Activated CD4-positive, alpha-beta memory T cell treated with anti-CD3 and anti-CD28 coated beads for 36 hours (primary cell): Measurements from ENCODE around the gene CAPN14. TPM values are rescaled to one million over a fixed set of nuclear protein-coding genes. Genes with fewer than 3 reads are reported as not detected.
A peak's percentile ranks its signal among the peaks of the same experiment; 100 is the strongest.

ENCODE experiments used
- CTCF ChIA-PET: fragments of 350-600 bp; sonication (Branson Sonifier 250); formaldehyde crosslinking; loops from one replicate; lab custom pipeline; 2021; ENCODE audit warnings: antibody characterized with exemption, inconsistent platforms; lab: Charles Lee
- POLR2A ChIA-PET: fragments of 350-600 bp; sonication (Branson Sonifier 250); formaldehyde crosslinking; loops from one replicate; lab custom pipeline; 2021; ENCODE audit warnings: antibody characterized with exemption; lab: Charles Lee
- DNase-seq: peaks from one replicate; pipeline ENCODE4 v3.0.0-alpha.2; 2020
- H3K27ac Mint-ChIP-seq: one replicate; pipeline ENCODE4 v1.8.0; 2021; ENCODE audit warnings: mixed read lengths
- H3K27me3 Mint-ChIP-seq: one replicate; pipeline ENCODE4 v1.8.0; 2021; ENCODE audit warnings: mixed read lengths
- H3K36me3 Mint-ChIP-seq: one replicate; pipeline ENCODE4 v1.8.0; 2021; ENCODE audit warnings: mixed read lengths
- H3K4me1 Mint-ChIP-seq: one replicate; pipeline ENCODE4 v1.8.0; 2021; ENCODE audit warnings: low read depth, mixed read lengths
- H3K4me3 Mint-ChIP-seq: one replicate; pipeline ENCODE4 v1.8.0; 2021; ENCODE audit warnings: mild to moderate bottlenecking, mixed read lengths
- H3K9me3 Mint-ChIP-seq: one replicate; pipeline ENCODE4 v1.8.0; 2021; ENCODE audit warnings: mixed read lengths
- intact Hi-C: fragments of 100-400 bp; cut with micrococcal nuclease; formaldehyde crosslinking; loops from one replicate; pipeline ENCODE4 v1.15.1; 2023
- total RNA-seq, 2 experiments: library from RNA; stranded (reverse); gene quantifications; one replicate each; pipeline ENCODE4 v1.2.3, GENCODE V29; 2021

Gene CAPN14
- total RNA-seq, 2 experiments from 2014 or later, result 0.19 to 0.39 TPM

DNA sequence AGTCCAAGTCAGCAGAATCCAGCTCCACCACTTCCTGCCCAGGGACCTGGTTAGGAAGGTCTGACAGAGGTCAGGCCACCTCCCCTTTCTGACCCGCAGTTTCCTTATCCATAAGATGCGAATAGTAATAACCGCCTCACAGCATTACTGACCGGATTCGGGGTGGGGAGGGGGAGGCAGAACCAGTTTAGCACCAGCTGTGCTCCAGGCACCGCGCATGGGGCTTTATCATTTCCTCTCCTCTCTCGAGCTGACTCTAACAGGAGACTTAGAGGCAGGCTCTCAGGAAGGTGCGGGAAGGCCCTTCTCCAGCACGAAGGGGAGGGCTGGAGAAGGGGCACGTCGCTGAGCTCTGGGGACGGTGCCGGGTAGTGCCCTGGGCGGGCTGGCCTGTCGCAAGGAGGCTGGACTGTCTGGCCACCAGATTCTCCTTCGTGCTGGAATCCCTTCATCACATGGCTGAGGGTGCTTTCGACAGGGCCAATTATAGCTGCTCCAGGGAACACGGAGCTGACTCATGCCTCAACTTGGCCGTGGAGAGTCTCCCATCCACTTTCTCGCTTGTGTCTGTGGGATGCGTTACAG is 22.4 kb upstream of the CAPN14 start:
- no peak for DNase-seq
- Mint-ChIP-seq H3K9me3 (no peaks in the 10 kb centered on the region), H3K4me3 (no peak overlapping the region), H3K27ac (no peak overlapping the region), H3K4me1 (peaks cover 7% of the 10 kb centered on the region), H3K27me3 (no peaks in the 10 kb centered on the region), H3K36me3 (no peaks in the 10 kb centered on the region)
- ChIA-PET CTCF (interaction anchor here (1.1 kb wide), 1 partner anchor 528 kb away, joined by 3 read pairs; no protein-coding TSS in a partner anchor), POLR2A (no interaction called here)
- intact Hi-C loops, result no loop called here

GRCh38 chr2:31238906-31239592 is 21.7 kb upstream of the CAPN14 start:
- Mint-ChIP-seq H3K4me1 (peaks cover 8% of the 10 kb centered on the region), H3K4me3 (no peak overlapping the region), H3K27me3 (no peaks in the 10 kb centered on the region), H3K9me3 (no peaks in the 10 kb centered on the region), H3K36me3 (no peaks in the 10 kb centered on the region), H3K27ac (no peak overlapping the region)
- intact Hi-C loops, result no loop called here
- ChIA-PET CTCF (interaction anchor here (1.1 kb wide), 1 partner anchor 527 kb away, joined by 3 read pairs; no protein-coding TSS in a partner anchor), POLR2A (no interaction called here)
- DNase-seq, result no peak

GRCh38 chr2:31238126-31238905 is 21.0 kb upstream of the CAPN14 start:
- Mint-ChIP-seq H3K36me3 (no peaks in the 10 kb centered on the region), H3K4me1 (peaks cover 12% of the 10 kb centered on the region), H3K9me3 (no peaks in the 10 kb centered on the region), H3K27me3 (no peaks in the 10 kb centered on the region), H3K27ac (no peak overlapping the region), H3K4me3 (no peak overlapping the region)
- intact Hi-C loops, result no loop called here
- DNase-seq, result no peak
- ChIA-PET POLR2A (no interaction called here), CTCF (no interaction called here)

DNA sequence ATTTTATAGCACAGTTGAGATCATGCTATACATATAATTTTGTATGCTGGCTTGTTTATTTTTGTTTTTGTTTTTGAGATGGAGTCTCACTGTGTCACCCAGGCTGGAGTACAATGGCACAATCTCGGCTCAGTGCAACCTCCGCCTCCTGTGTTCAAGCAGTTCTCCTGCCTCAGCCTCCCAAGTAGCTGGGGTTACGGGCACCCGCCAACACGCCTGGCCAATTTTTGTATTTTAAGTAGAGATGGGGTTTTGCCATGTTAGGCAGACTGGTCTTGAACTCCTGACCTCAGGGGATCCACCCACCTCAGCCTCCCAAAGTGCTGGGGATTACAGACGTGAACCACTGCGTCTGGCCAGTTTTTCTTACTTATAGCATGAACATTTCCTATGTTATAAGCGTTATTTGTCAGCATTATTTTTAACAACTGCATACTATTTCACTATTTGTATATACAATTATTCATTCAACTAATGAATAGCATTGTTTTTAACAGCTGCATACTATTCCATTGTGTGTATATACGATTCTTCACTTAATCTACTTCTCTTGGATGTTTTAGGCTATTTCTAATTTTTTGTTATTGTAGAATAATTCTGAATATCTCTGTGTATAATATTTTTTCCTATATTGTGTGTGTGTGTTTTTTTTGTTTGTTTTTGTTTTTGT is 20.2 kb upstream of the CAPN14 start:
- H3K4me3 Mint-ChIP-seq, result no peak overlapping the region
- H3K27ac Mint-ChIP-seq, result no peak overlapping the region
- H3K27me3 Mint-ChIP-seq, result no peaks in the 10 kb centered on the region
- intact Hi-C loops, result no loop called here
- no peak for DNase-seq
- POLR2A ChIA-PET, result no interaction called here
- no peaks in the 10 kb centered on the region for H3K36me3 Mint-ChIP-seq
- peaks cover 16% of the 10 kb centered on the region for H3K4me1 Mint-ChIP-seq
- CTCF ChIA-PET, result no interaction called here
- H3K9me3 Mint-ChIP-seq, result no peaks in the 10 kb centered on the region

DNA sequence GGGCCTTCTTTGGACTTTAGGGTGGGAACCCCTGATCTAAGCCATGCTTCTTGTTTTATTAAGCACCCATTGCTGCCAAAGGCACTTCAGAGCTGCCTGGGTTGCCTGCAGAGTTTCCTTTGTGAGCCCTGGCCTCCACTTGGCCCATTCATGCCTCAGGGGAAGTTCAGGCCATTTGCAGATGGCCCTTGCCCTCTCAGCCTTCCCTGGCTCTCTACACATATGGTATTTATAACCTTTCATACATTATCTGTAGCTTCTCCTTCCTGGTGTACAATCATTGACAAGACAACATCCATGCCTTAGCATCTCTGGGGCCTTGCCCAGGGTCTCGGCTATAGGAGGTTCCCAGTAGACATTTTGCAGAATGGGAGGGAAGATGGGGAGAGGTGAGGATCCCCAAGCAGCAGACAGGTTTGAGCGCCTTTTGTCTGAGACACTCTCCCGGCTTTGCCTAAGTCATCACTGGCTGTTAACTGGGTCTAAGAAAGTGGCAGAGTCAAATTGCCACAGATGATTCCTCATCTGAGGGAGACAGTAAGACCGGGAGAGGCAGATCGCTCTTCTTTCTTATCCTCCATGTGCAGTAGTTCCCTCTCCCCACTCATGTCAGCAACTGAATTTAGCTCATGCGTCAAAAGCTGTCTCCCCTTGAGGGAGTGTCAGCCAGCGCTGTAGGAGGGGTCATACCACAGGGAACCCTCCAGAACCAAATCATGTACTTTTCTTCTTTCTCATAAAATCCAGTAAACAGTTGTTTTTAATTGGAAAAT is 19.3 kb upstream of the CAPN14 start:
- peaks cover 16% of the 10 kb centered on the region for H3K4me1 Mint-ChIP-seq
- no peak for DNase-seq
- H3K4me3 Mint-ChIP-seq, result no peak overlapping the region
- intact Hi-C loops, result no loop called here
- H3K27me3 Mint-ChIP-seq, result no peaks in the 10 kb centered on the region
- H3K9me3 Mint-ChIP-seq, result no peaks in the 10 kb centered on the region
- ChIA-PET POLR2A (no interaction called here), CTCF (no interaction called here)
- H3K36me3 Mint-ChIP-seq, result no peaks in the 10 kb centered on the region
- no peak overlapping the region for H3K27ac Mint-ChIP-seq

DNA sequence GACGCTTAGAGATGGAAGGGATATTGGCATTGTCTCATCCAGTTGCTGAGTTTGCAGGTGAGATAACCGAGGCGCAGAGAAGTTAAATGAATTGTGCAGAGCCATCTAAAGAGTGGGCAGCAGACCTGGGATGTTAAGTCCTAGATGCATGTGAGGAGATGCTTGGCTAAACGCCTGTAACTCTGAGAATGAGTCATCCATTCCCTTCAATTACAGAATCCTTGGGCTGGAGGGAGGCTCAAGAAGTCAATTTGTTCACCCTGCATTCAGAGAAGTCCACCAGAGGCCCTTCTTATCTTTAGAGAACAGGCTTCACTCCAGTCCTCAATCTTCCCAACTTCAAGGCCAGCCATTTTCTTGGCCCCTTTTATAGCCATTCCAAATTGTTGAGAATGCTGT is 18.2 kb upstream of the CAPN14 start:
- Mint-ChIP-seq H3K9me3 (no peaks in the 10 kb centered on the region), H3K4me1 (peaks cover 16% of the 10 kb centered on the region), H3K36me3 (no peaks in the 10 kb centered on the region), H3K27me3 (no peaks in the 10 kb centered on the region), H3K4me3 (no peak overlapping the region), H3K27ac (no peak overlapping the region)
- DNase-seq, result no peak
- intact Hi-C loops, result no loop called here
- POLR2A ChIA-PET, result interaction anchor here (0.6 kb wide), 1 partner anchor 68 kb away, joined by 3 read pairs; no protein-coding TSS in a partner anchor
- CTCF ChIA-PET, result no interaction called here

DNA sequence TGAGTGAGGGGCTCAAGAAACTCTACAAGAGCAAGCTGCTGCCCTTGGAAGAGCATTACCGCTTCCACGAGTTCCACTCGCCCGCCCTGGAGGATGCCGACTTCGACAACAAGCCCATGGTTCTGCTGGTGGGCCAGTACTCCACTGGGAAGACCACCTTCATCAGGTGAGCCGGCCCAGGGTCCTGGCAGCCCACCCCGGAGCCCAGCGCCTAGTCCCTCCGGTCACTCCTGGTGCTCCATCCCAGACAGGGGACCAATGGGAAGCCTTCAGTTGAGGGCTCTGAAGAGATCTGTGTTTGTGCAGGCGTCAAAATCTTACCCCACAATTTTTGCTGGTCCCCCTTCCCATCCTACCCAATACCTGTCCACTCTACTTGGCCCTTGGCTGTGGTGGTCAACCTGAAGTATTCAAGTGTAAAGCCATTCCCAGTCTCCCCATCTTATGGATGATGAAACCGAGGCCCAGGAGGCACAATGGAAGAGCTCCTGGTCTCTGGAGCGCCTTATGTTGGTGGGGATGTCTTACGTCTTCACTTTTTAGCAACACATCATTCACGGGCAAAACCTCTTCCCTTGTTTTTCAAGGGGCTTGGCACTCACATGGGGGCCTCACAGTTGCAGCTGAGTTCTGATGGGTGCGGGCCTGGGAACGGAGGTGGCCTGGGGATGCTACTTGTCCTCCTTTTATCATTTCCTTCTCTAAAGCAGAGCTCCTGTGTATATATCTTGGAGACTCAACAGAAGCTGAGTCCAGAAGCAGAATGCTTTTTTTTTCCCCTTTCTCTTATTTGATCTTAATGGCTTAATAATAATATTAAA is 17.6 kb upstream of the CAPN14 start:
- DNase-seq, result no peak
- CTCF ChIA-PET, result interaction anchor here (3.7 kb wide), 1 partner anchor 99 kb away, joined by 26 read pairs; no protein-coding TSS in a partner anchor
- peak overlapping the region; percentile 54 for H3K4me3 Mint-ChIP-seq

GRCh38 chr2:31233741-31234682 is 16.7 kb upstream of the CAPN14 start, which contains the start of gene EHD3:
TSS of gene EHD3 (plus strand) at chr2:31234152. CDS start at chr2:31234622, 470 bp downstream.
- no peak within 1 kb of the TSS for H3K27ac Mint-ChIP-seq
- no peaks in the 10 kb centered on the region for H3K9me3 Mint-ChIP-seq
- H3K4me1 Mint-ChIP-seq, result peaks cover 16% of the 10 kb centered on the region
- POLR2A ChIA-PET, result interaction anchor here (0.5 kb wide), 1 partner anchor 775 kb away, joined by 3 read pairs; no protein-coding TSS in a partner anchor
- H3K4me3 Mint-ChIP-seq, result peak within 1 kb of the TSS; percentile 69
- intact Hi-C loops, result loop anchor here (1.0 to 2.0 kb wide), 2 partner anchors 91 to 99 kb away; no protein-coding TSS in a partner anchor
- peak; percentile 90 for DNase-seq
- H3K36me3 Mint-ChIP-seq, result no peaks in the 10 kb centered on the region
- CTCF ChIA-PET, result interaction anchor here (0.7 to 3.7 kb wide), 7 partner anchors 17 to 288 kb away, joined by 3 to 26 read pairs (median 3); no protein-coding TSS in a partner anchor
- peaks cover 3% of the 10 kb centered on the region for H3K27me3 Mint-ChIP-seq

More for the DNA sequence above, 17.6 kb upstream of the CAPN14 start:
- Mint-ChIP-seq H3K4me1 (peaks cover 16% of the 10 kb centered on the region), H3K9me3 (no peaks in the 10 kb centered on the region), H3K36me3 (no peaks in the 10 kb centered on the region), H3K27ac (no peak overlapping the region), H3K27me3 (peaks cover 3% of the 10 kb centered on the region)
- intact Hi-C loops, result no loop called here
- POLR2A ChIA-PET, result interaction anchor here (0.6 kb wide), 1 partner anchor 68 kb away, joined by 3 read pairs; no protein-coding TSS in a partner anchor

DNA sequence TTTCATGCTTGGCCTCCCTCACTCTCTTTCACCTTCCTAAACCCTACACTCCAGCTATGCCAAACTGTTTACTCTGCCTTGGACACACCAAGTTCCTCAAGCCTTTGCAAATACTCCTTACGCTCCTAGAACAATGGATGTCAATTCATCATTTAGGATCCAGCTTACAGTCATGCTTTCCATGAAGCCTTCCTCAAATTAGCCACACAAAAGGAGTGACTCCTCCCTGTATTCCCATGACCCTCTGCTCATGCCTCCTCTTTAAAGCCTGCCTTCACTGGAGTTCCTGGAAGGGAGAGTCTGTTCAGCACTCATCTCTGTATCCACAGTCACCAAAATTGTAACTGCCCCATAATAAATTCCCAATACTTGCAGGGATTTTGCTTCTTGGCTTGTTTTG is 15.9 kb upstream of the CAPN14 start:
- CTCF ChIA-PET, result interaction anchor here (0.9 to 3.7 kb wide), 6 partner anchors 23 to 289 kb away, joined by 3 to 26 read pairs (median 3); no protein-coding TSS in a partner anchor
- no peak overlapping the region for H3K27ac Mint-ChIP-seq
- H3K36me3 Mint-ChIP-seq, result no peaks in the 10 kb centered on the region
- no peaks in the 10 kb centered on the region for H3K9me3 Mint-ChIP-seq
- peaks cover 6% of the 10 kb centered on the region for H3K27me3 Mint-ChIP-seq
- no peak for DNase-seq
- peaks cover 16% of the 10 kb centered on the region for H3K4me1 Mint-ChIP-seq
- POLR2A ChIA-PET, result no interaction called here
- intact Hi-C loops, result loop anchor here (1.0 to 2.0 kb wide), 2 partner anchors 92 to 100 kb away; no protein-coding TSS in a partner anchor
- peak overlapping the region; percentile 69 for H3K4me3 Mint-ChIP-seq
